HepG2 (cell line): ENCODE data around the gene GLB1L3. TPM values are rescaled to one million over a fixed set of nuclear protein-coding genes. Genes with fewer than 3 reads are reported as not detected.

Experiments
- CEBPG ChIP-seq: IDR thresholded peaks from 2 replicates; pipeline ENCODE4 v1.6.1; 2016
- CSRNP2 ChIP-seq: sonication (generic); formaldehyde crosslinking; conservative IDR thresholded peaks from 2 replicates; pipeline ENCODE4 v1.8.0; 2022; ENCODE audit warnings: low read depth, missing genetic modification reagents
- RARG ChIP-seq: sonication (generic); formaldehyde crosslinking; IDR thresholded peaks from 2 replicates; pipeline ENCODE4 v1.4.0; 2020; ENCODE audit warnings: low read depth, mild to moderate bottlenecking, missing genetic modification reagents
- SIX1 ChIP-seq: sonication (generic); formaldehyde crosslinking; IDR thresholded peaks from 2 replicates; pipeline ENCODE4 v1.4.0; 2020; ENCODE audit warnings: missing genetic modification reagents, borderline replicate concordance
- SNAPC4 ChIP-seq: sonication (generic); formaldehyde crosslinking; IDR thresholded peaks from 2 replicates; pipeline ENCODE4 v1.4.0; 2020; ENCODE audit warnings: mild to moderate bottlenecking, missing genetic modification reagents
- TCF7 ChIP-seq: sonication (generic); IDR thresholded peaks from 2 replicates; pipeline ENCODE4 v1.6.1; 2016; ENCODE audit warnings: antibody characterized with exemption, low read depth
- XRCC5 ChIP-seq: fragments of 200-400 bp; formaldehyde crosslinking; optimal IDR thresholded peaks from 2 replicates; pipeline ENCODE3; 2017; ENCODE audit warnings: mild to moderate bottlenecking, low read length
- ZNF782 ChIP-seq: sonication (generic); formaldehyde crosslinking; IDR thresholded peaks from 2 replicates; pipeline ENCODE4 v1.4.0; 2020; ENCODE audit warnings: missing genetic modification reagents, mild to moderate bottlenecking, borderline replicate concordance
- polyA plus RNA-seq, 8 experiments: library from polyadenylated mRNA; depleted of rRNA in 3 of 8; stranded (reverse) in 7 of 8; unstranded in 1 of 8; fragments of >200 nt; fragmentation: Illumina TruSeq in 4 of 8; extraction: Trizol in 4 of 8; gene quantifications; 2 replicates each; pipeline versions ENCODE4 v1.2.1 to v1.2.3, GENCODE V29; 2011 to 2016; ENCODE audit warnings: low read depth in 4 of 8, missing spikeins in 1 of 8, mixed read lengths in 1 of 8; ENCODE audit not compliant: insufficient read depth in 1 of 8
- total RNA-seq, 5 experiments: library from RNA; depleted of rRNA; stranded (reverse); fragments of >200 nt; fragmentation: Illumina TruSeq; extraction: Trizol; gene quantifications; 2 replicates each; pipeline ENCODE4 v1.2.3, GENCODE V29; 2016; ENCODE audit warnings: low read depth in 1 of 5

The GLB1L3 gene
- total and polyA plus RNA-seq, 2 of the 13 experiments (the other 11 are each of a cell fraction or from before 2014, with no cell fraction given) = not detected

DNA sequence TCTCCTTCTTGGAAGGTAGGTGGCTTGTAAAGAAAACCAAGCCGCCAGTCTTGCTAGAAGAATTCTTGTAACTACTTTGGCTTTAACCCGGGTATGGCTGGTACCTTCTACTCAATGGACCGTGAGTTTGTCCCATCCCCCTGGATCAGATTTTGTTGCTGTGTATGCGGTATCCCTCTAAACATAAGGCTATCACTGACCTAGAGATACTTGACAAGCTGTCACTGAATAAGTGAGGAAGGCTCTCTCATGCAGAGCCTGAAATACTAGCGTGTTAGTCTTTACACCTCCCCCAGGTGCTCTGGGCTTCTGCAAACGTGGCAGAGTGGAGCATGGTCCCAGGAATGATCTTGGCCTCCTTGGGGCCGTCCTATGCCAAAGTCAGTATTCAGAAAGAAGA is 90.1 kb downstream of the GLB1L3 start (continued):
- TF ChIP-seq CSRNP2 (CRISPR knock-in tag) (no peak), CEBPG (CRISPR knock-in tag) (no peak), SNAPC4 (CRISPR knock-in tag) (no peak), RARG (CRISPR knock-in tag) (no peak), XRCC5 (no peak), ZNF782 (CRISPR knock-in tag) (no peak), SIX1 (no peak), TCF7 (no peak)
